ENCODE results near the gene MYO5C. TPM values are rescaled to one million over a fixed set of nuclear protein-coding genes. Genes with fewer than 3 reads are reported as not detected.

MYO5C gene
- total and polyA plus RNA-seq, 2 of the 4 experiments (the other 2 are of a cell fraction) = under 0.01 to 0.03 TPM

- Histone ChIP-seq H3K4me2 (ENCODE audit: low read depth, low read length) (no peak overlapping the region), H3K18ac (ENCODE audit: low read depth, low read length) (no peak overlapping the region), H4K91ac (ENCODE audit: insufficient read depth, low read depth, low read length) (no peak overlapping the region), H2AK9ac (replicated peaks; ENCODE audit: low read depth, low read length, poor library complexity) (no peak overlapping the region), H3K79me1 (ENCODE audit: low read depth in 1 of 2, low read length in 2 of 2) (no peaks in the 10 kb centered on the region), H3K27me3 (ENCODE audit: control insufficient read depth, insufficient read depth, low read length) (no peaks in the 10 kb centered on the region), H3K4ac (ENCODE audit: low read depth, low read length) (0 out of 2 replicates have a peak overlapping the region, but pooled peaks have one; percentile 6), H3K27ac (ENCODE audit: insufficient read depth, low read length) (no peak overlapping the region), H3K36me3 (ENCODE audit: control insufficient read depth, insufficient read depth, low read length) (no peaks in the 10 kb centered on the region), H3K9me1 (ENCODE audit: insufficient read depth, low read length) (peaks cover 14% of the 10 kb centered on the region), H2BK20ac (ENCODE audit: low read depth, low read length) (peak overlapping the region; percentile 29; the same call in 1 of the 2 replicates), H3K56ac (ENCODE audit: extremely low read depth, insufficient read depth, low read length) (no peak overlapping the region), H3K9ac (ENCODE audit: low read depth, low read length) (no peak overlapping the region), H4K5ac (ENCODE audit: low read depth, low read length) (no peak overlapping the region), H2BK5ac (ENCODE audit: low read depth, low read length, poor library complexity, severe bottlenecking) (no peak overlapping the region), H2AK5ac (ENCODE audit: low read depth, low read length) (peak overlapping the region; percentile 16; the same call in 1 of the 2 replicates), H3K4me3 (ENCODE audit: insufficient read depth, low read depth, low read length) (no peak overlapping the region), H3K4me1 (ENCODE audit: control insufficient read depth, insufficient read depth, low read length) (peaks cover 12% of the 10 kb centered on the region), H2BK15ac (ENCODE audit: low read depth, low read length) (no peak overlapping the region), H4K20me1 (ENCODE audit: insufficient read depth, low read length) (no peaks in the 10 kb centered on the region), H3K9me3 (ENCODE audit: control insufficient read depth, insufficient read depth, low read length) (no peaks in the 10 kb centered on the region), H2AFZ (replicated peaks; ENCODE audit: low read length, poor library complexity) (no peak overlapping the region), H4K8ac (ENCODE audit: low read depth in 2 of 2, low read length in 2 of 2) (no peak overlapping the region), H2BK120ac (ENCODE audit: low read depth, low read length) (no peak overlapping the region), H3K14ac (replicated peaks; ENCODE audit: low read depth, low read length) (no peak overlapping the region), H3K23ac (ENCODE audit: low read depth, low read length) (no peak overlapping the region)
- no TSS peak for BruUV-seq (replicated peaks)
- WGBS, 2 experiments (ENCODE audit: extremely low coverage in 2 of 2, insufficient read length in 1 of 2) = 66% methylated on average over 6 of the region's 6 CpGs; no CpG with 5 or more reads in 1 of the 2 experiments
- in situ Hi-C loops (cut with MboI; ENCODE audit: low sequenced_read_pairs) (no loop called here), intact Hi-C loops (cut with micrococcal nuclease) (loop anchor here (1.0 to 10.0 kb wide), 5 partner anchors 75 to 479 kb away; partner anchors contain the start of genes ARPP19, ATOSA and MYO5A), dilution Hi-C loops (cut with HindIII; ENCODE audit: low sequenced_read_pairs, unreplicated experiment) (no loop called here)
- POLR2A ChIA-PET (ENCODE audit: unreplicated experiment) = interaction anchor here (0.5 kb wide), 1 partner anchor 306 kb away, joined by 3 read pairs; no protein-coding TSS in a partner anchor
- ATAC-seq (ENCODE audit: low read depth) (no peak), DNase-seq (no peak)
- CTCF ChIA-PET = interaction anchor here (0.5 to 2.1 kb wide), 5 partner anchors 82 to 478 kb away, joined by 3 to 5 read pairs (median 3); no protein-coding TSS in a partner anchor
- TF ChIP-seq RAD21 (IDR thresholded peaks at IDR 0.05; ENCODE audit: low read length) = no peak
- no peak for TF ChIP-seq CEBPB (IDR thresholded peaks at IDR 0.05; ENCODE audit: low read depth, low read length)
- no peak for TF ChIP-seq MAFK (IDR thresholded peaks at IDR 0.05; ENCODE audit: low read depth, low read length)
- no peak for TF ChIP-seq USF2 (IDR thresholded peaks at IDR 0.05; ENCODE audit: low read depth, low read length)
- TF ChIP-seq SMC3 (IDR thresholded peaks at IDR 0.05; ENCODE audit: low read depth, low read length) = no peak
- TF ChIP-seq POLR2A (IDR thresholded peaks at IDR 0.05; ENCODE audit: low read depth, low read length) = no peak
- no peak for TF ChIP-seq ELK1 (IDR thresholded peaks at IDR 0.05; ENCODE audit: borderline replicate concordance, low read depth, low read length)
- no peak for TF ChIP-seq RCOR1 (IDR thresholded peaks at IDR 0.05; ENCODE audit: insufficient replicate concordance, low read length)
These were observed 39.7 kb downstream of the MYO5C start for GRCh38 chr15:52255935-52256334.
